Sigmoid colon (tissue), 3 donors: ENCODE measurements around the gene ARHGAP10.

Source experiments
- POLR2A ChIP-seq, 2 donors: fragments of 450-650 bp; IDR thresholded peaks; one replicate each; pipeline ENCODE4 v1.6.1; 2016; ENCODE audit warnings: antibody characterized with exemption in 2 of 2, mild to moderate bottlenecking in 2 of 2, moderate library complexity in 2 of 2
- TF ChIP-seq, protein P1 (sequence below), 4 experiments: fragments of 450-650 bp in 3 of 4; fragments of 200-600 bp in 1 of 4; IDR thresholded peaks; one replicate each; pipeline ENCODE4 v1.5.1; 2016 to 2019; ENCODE audit warnings: antibody characterized with exemption in 4 of 4, mild to moderate bottlenecking in 3 of 4, moderate library complexity in 2 of 4

DNA sequence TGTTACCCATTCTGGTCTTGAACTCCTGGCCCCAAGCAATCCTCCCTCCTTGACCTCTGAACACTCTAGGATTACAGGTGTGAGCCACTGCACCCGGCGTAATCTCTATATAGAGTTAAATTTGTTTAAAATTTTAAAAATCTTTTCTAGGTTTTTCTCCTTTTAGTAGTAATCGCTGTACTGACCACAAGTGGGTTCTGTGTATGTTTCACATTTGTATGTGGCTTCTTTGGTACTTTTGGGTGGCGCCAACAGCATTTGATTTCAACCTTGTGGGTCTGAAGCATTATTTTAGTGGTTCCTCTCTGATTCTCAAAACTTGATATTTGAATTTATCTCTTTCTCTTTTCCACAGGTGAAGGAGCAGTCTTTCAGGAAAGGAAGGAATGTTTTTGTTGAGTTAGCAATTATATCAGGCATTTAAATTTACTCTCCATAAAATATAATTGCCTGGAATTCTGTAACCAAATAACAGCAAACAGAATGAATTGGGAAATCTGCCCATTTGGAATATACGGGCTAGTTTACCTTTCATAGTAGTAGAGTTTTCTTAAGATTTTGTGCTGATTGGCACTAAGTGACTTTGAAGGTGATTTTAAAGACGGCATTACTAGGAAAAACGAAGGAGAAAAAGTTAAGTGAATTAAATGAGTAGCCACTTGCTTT, 29.5 kb downstream of the ARHGAP10 start:
- TF ChIP-seq, protein P1, sequence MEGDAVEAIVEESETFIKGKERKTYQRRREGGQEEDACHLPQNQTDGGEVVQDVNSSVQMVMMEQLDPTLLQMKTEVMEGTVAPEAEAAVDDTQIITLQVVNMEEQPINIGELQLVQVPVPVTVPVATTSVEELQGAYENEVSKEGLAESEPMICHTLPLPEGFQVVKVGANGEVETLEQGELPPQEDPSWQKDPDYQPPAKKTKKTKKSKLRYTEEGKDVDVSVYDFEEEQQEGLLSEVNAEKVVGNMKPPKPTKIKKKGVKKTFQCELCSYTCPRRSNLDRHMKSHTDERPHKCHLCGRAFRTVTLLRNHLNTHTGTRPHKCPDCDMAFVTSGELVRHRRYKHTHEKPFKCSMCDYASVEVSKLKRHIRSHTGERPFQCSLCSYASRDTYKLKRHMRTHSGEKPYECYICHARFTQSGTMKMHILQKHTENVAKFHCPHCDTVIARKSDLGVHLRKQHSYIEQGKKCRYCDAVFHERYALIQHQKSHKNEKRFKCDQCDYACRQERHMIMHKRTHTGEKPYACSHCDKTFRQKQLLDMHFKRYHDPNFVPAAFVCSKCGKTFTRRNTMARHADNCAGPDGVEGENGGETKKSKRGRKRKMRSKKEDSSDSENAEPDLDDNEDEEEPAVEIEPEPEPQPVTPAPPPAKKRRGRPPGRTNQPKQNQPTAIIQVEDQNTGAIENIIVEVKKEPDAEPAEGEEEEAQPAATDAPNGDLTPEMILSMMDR (IDR thresholded peaks at IDR 0.05), result no peak
- no peak for TF ChIP-seq POLR2A (IDR thresholded peaks at IDR 0.05)
